ENCODE results near the gene HINT3. TPM values are rescaled to one million over a fixed set of nuclear protein-coding genes. Genes with fewer than 3 reads are reported as not detected.
"Not testable (repeated sequence)": the region's sequence is repeated elsewhere in the genome, so short reads cannot be mapped to it uniquely, and the experiment has no call there.

The HINT3 gene
- polyA plus RNA-seq, 4 donors, result 11.1 to 32.2 (median 14.2) TPM

DNA sequence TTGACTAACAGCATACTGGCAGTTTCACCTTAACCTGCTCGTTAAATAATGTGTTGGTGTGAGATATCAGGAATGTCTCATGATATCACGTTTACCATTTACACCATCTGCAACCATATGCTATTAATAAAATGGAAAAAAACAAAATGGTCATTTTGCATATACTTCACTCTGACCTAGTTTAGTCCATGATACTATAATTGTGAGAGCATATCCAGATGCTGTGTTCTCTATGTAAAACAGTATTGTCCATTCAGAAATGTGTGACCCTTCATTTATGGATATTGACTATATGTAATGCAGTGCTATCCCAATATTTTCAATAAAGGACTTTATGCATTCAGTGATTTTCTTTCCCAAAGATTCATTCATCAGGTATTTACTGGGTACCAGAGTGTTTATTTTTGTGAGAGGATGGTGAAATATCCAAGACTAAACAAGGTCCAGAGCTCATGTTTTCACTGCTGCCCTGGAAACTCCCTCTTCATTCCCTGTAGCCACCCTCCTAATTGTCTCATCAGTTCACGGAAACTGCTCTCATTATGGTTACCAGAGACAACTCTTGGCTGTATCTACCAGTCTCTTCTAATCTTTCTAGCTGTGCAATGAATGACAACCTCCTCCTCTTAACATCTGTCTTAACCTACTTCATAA lies 25.7 kb upstream of the HINT3 start:
- Histone ChIP-seq H3K9me3 (ENCODE audit: control insufficient read depth in 2 of 2, insufficient read depth in 1 of 2, low read depth in 1 of 2, low read length in 1 of 2) (no peaks in the 10 kb centered on the region), H3K36me3 (ENCODE audit: control insufficient read depth in 3 of 3, insufficient read depth in 2 of 3, low read depth in 1 of 3, low read length in 3 of 3) (peaks cover 11 to 16% (median 12%) of the 10 kb centered on the region in 3 donors), H3K4me3 (ENCODE audit: low read depth in 1 of 3, low read length in 3 of 3) (no peak overlapping the region), H3K27me3 (ENCODE audit: control insufficient read depth in 3 of 3, insufficient read depth in 3 of 3, low read length in 3 of 3) (no peaks in the 10 kb centered on the region), H3K4me1 (ENCODE audit: control insufficient read depth in 3 of 3, insufficient read depth in 2 of 3, low read depth in 1 of 3, low read length in 2 of 3) (no peaks in the 10 kb centered on the region), H3K27ac (ENCODE audit: low read depth in 1 of 3, low read length in 2 of 3) (no peak overlapping the region)
- 80 to 91% (median 90%) methylated on average over 3 of the region's 3 CpGs for WGBS, 3 donors
- FAIRE-seq, result no peak
- no peak for DNase-seq

DNA sequence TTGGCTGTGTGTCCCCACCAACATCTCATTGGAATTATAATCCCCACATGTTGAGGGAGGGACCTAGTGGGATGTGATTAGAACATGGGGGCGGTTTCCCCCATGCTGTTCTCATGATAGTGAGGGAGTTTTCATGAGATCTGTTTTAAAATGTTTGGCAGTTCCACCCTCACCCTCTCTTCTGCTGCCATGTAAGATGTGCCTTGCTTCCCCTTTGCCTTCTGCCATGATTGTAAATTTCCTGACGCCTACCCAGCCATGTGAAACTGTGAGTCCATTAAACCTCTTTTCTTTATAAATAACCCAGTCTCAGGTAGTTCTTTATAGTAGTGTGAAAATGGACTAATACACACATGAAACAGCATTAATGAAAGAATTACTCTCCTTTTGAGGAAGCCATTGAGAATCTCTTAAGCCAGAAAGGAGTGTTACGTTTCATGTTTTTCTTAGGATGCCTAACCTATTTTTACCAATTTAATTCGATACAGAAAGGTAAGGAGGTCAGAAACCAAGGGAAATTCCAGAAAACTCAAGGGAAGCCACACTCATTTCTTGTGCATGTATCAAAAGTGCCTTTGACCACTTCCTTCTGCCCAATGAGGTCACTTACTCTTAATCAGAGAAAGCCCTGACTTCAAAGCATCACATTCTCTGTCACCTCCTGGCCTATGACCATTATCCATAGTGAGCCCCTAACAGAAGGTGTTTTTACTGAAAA lies 24.7 kb upstream of the HINT3 start:
- H3K36me3 ChIP-seq (ENCODE audit: control insufficient read depth in 3 of 3, insufficient read depth in 2 of 3, low read depth in 1 of 3, low read length in 3 of 3), result peaks cover 10 to 13% (median 10%) of the 10 kb centered on the region in 3 donors
- no peaks in the 10 kb centered on the region for H3K9me3 ChIP-seq (ENCODE audit: control insufficient read depth in 2 of 2, insufficient read depth in 1 of 2, low read depth in 1 of 2, low read length in 1 of 2)
- no peaks in the 10 kb centered on the region for H3K4me1 ChIP-seq (ENCODE audit: control insufficient read depth in 3 of 3, insufficient read depth in 2 of 3, low read depth in 1 of 3, low read length in 2 of 3)
- H3K27ac ChIP-seq (ENCODE audit: low read depth in 1 of 3, low read length in 2 of 3), result no peak overlapping the region
- DNase-seq (no peak), FAIRE-seq (no peak)
- no peaks in the 10 kb centered on the region for H3K27me3 ChIP-seq (ENCODE audit: control insufficient read depth in 3 of 3, insufficient read depth in 3 of 3, low read length in 3 of 3)
- 86 to 92% (median 90%) methylated on average over 4 of the region's 4 CpGs for WGBS, 3 donors
- no peak overlapping the region for H3K4me3 ChIP-seq (ENCODE audit: low read depth in 1 of 3, low read length in 3 of 3)

DNA sequence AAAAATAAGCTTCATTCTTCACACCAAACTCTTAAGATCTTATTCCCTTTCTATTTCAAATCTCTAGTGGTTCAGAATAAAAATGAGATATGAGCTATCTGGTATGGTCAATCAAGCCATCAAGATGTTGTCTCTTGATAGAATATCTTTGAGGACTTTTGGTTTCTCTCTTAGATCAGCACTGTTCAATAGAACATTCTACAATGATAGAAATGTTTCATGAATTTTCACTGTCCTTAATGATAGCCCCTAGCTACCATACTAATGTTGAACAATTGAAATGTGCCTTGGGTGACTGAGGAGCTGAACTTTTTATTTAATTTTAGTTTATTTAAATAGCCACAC lies 24.1 kb upstream of the HINT3 start:
- H3K27me3 ChIP-seq (ENCODE audit: control insufficient read depth in 3 of 3, insufficient read depth in 3 of 3, low read length in 3 of 3), result no peaks in the 10 kb centered on the region

DNA sequence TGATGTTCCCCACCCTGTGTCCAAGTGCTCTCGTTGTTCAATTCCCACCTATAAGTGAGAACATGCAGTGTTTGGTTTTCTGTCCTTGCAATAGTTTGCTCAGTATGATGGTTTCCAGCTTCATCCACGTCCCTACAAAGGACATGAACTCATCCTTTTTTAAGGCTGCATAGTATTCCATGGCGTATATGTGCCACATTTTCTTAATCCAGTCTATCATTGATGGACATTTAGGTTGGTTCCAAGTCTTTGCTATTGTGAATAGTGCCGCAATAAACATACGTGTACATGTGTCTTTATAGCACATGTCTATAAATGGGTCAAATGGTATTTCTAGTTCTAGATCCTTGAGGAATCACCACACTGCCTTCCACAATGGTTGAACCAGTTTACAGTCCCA lies 21.1 kb upstream of the HINT3 start:
- H3K4me1 ChIP-seq (ENCODE audit: control insufficient read depth in 3 of 3, insufficient read depth in 2 of 3, low read depth in 1 of 3, low read length in 2 of 3); H3K27ac ChIP-seq (ENCODE audit: low read depth in 1 of 3, low read length in 2 of 3); H3K4me3 ChIP-seq (ENCODE audit: low read depth in 1 of 3, low read length in 3 of 3); H3K27me3 ChIP-seq (ENCODE audit: control insufficient read depth in 3 of 3, insufficient read depth in 3 of 3, low read length in 3 of 3); H3K9me3 ChIP-seq (ENCODE audit: control insufficient read depth in 2 of 2, insufficient read depth in 1 of 2, low read depth in 1 of 2, low read length in 1 of 2); H3K36me3 ChIP-seq (ENCODE audit: control insufficient read depth in 3 of 3, insufficient read depth in 2 of 3, low read depth in 1 of 3, low read length in 3 of 3); DNase-seq; FAIRE-seq: not testable (repeated sequence)
- WGBS, 3 donors, result 75 to 89% (median 88%) methylated on average over 5 of the region's 5 CpGs

More for the DNA sequence above, 24.1 kb upstream of the HINT3 start:
- H3K4me1 ChIP-seq (ENCODE audit: control insufficient read depth in 3 of 3, insufficient read depth in 2 of 3, low read depth in 1 of 3, low read length in 2 of 3), result no peaks in the 10 kb centered on the region
- no peak overlapping the region for H3K27ac ChIP-seq (ENCODE audit: low read depth in 1 of 3, low read length in 2 of 3)
- H3K36me3 ChIP-seq (ENCODE audit: control insufficient read depth in 3 of 3, insufficient read depth in 2 of 3, low read depth in 1 of 3, low read length in 3 of 3), result peaks cover 10 to 13% (median 10%) of the 10 kb centered on the region in 3 donors
- FAIRE-seq, result no peak
- H3K4me3 ChIP-seq (ENCODE audit: low read depth in 1 of 3, low read length in 3 of 3), result no peak overlapping the region
- H3K9me3 ChIP-seq (ENCODE audit: control insufficient read depth in 2 of 2, insufficient read depth in 1 of 2, low read depth in 1 of 2, low read length in 1 of 2), result no peaks in the 10 kb centered on the region
- no peak for DNase-seq

DNA sequence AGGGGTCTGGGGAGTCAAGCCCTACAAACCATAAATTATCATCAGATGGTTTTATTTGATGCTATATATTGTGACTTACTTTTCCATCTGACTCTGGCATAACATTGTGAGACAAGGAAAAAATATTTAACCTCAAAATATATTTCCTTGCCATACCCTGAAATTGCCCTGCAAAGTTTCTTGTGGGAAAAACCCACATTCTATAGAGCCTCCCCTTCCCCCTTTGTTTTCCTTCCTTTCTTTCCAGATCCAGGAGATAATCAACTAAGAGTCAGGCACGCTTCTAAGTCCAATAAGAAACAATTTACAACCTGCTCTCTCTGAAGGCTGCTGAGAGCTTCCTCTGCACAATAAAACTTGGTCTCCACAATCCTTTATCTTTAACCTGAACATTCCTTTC lies 17.5 kb upstream of the HINT3 start:
- Histone ChIP-seq H3K4me1 (ENCODE audit: control insufficient read depth in 3 of 3, insufficient read depth in 2 of 3, low read depth in 1 of 3, low read length in 2 of 3) (peaks cover 0 to 19% (median 2%) of the 10 kb centered on the region in 3 donors), H3K4me3 (ENCODE audit: low read depth in 1 of 3, low read length in 3 of 3) (no peak overlapping the region), H3K27ac (ENCODE audit: low read depth in 1 of 3, low read length in 2 of 3) (no peak overlapping the region), H3K27me3 (ENCODE audit: control insufficient read depth in 3 of 3, insufficient read depth in 3 of 3, low read length in 3 of 3) (no peaks in the 10 kb centered on the region), H3K9me3 (ENCODE audit: control insufficient read depth in 2 of 2, insufficient read depth in 1 of 2, low read depth in 1 of 2, low read length in 1 of 2) (no peaks in the 10 kb centered on the region), H3K36me3 (ENCODE audit: control insufficient read depth in 3 of 3, insufficient read depth in 2 of 3, low read depth in 1 of 3, low read length in 3 of 3) (no peaks in the 10 kb centered on the region)
- FAIRE-seq, result no peak
- no peak for DNase-seq
- WGBS, 3 donors, result 12 to 42% (median 35%) methylated on average over 1 of the region's 1 CpG

DNA sequence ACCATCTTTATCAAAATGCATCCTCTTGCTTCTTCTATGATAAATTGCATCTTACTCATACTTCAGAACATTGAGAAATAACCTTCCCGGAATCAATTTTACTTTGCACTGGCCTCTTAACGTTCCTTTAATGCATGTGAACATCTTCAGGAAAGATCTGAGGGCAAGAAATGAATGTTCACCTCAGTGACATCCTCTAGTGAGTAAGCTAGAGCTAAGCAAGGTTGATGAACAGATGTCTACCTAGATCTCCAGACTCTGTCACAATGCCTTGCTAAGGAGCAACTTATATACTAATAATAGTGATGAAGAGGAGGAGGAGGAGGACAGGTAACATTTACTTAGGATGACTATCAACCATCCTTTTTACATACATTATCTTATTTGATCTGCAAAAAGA lies 16.8 kb upstream of the HINT3 start:
- H3K4me3 ChIP-seq (ENCODE audit: low read depth in 1 of 3, low read length in 3 of 3), result no peak overlapping the region
- H3K27me3 ChIP-seq (ENCODE audit: control insufficient read depth in 3 of 3, insufficient read depth in 3 of 3, low read length in 3 of 3), result no peaks in the 10 kb centered on the region
- H3K36me3 ChIP-seq (ENCODE audit: control insufficient read depth in 3 of 3, insufficient read depth in 2 of 3, low read depth in 1 of 3, low read length in 3 of 3), result no peaks in the 10 kb centered on the region
- no peak overlapping the region for H3K27ac ChIP-seq (ENCODE audit: low read depth in 1 of 3, low read length in 2 of 3)
- DNase-seq (no peak), FAIRE-seq (no peak)
- peaks cover 0 to 19% (median 2%) of the 10 kb centered on the region in 3 donors for H3K4me1 ChIP-seq (ENCODE audit: control insufficient read depth in 3 of 3, insufficient read depth in 2 of 3, low read depth in 1 of 3, low read length in 2 of 3)
- H3K9me3 ChIP-seq (ENCODE audit: control insufficient read depth in 2 of 2, insufficient read depth in 1 of 2, low read depth in 1 of 2, low read length in 1 of 2), result no peaks in the 10 kb centered on the region
- 77 to 93% (median 80%) methylated on average over 2 of the region's 2 CpGs for WGBS, 3 donors

DNA sequence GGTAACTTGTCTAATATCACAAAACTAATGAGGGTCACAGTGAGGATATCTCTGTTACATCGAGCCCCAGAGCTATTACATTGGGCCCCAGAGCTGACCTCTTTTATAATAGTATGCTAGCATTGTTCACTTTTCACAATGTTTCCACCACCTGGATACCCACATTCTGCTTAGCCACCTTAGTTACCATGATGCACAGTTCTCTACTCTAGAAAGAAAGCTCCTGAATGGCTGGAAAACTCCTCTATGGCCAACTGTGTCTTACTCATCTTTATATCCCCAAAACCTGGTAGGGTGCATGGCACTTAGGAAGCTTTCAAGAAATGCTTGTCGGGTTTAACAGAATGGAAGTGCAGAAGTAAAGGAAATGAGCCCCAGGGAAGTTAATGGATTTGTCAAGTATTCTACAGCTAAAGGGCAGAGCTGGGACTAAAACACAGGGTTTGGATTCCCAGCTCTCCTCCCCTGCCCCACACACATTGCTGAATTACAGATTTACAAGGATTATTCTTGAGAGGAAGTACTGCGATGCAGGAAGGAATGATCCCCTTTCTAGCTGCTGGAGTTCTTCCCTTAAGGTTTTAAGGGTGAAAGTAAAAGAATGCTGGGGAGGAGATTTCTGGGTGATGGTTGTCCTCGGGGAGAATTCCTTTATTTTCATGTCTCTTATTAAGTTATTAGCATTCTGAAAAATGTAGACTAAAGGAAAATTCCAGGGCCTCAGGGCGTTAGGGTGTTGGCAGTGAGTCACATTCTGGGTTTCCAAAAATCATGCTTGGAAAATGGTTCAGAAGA lies 16.1 kb upstream of the HINT3 start:
- Histone ChIP-seq H3K27me3 (ENCODE audit: control insufficient read depth in 3 of 3, insufficient read depth in 3 of 3, low read length in 3 of 3) (no peaks in the 10 kb centered on the region), H3K9me3 (ENCODE audit: control insufficient read depth in 2 of 2, insufficient read depth in 1 of 2, low read depth in 1 of 2, low read length in 1 of 2) (no peaks in the 10 kb centered on the region), H3K4me1 (ENCODE audit: control insufficient read depth in 3 of 3, insufficient read depth in 2 of 3, low read depth in 1 of 3, low read length in 2 of 3) (peaks cover 0 to 24% (median 2%) of the 10 kb centered on the region in 3 donors), H3K36me3 (ENCODE audit: control insufficient read depth in 3 of 3, insufficient read depth in 2 of 3, low read depth in 1 of 3, low read length in 3 of 3) (no peaks in the 10 kb centered on the region), H3K4me3 (ENCODE audit: low read depth in 1 of 3, low read length in 3 of 3) (no peak overlapping the region), H3K27ac (ENCODE audit: low read depth in 1 of 3, low read length in 2 of 3) (no peak overlapping the region)
- no peak for FAIRE-seq
- DNase-seq, result no peak
- 57 to 67% (median 59%) methylated on average over 5 of the region's 5 CpGs for WGBS, 3 donors

DNA sequence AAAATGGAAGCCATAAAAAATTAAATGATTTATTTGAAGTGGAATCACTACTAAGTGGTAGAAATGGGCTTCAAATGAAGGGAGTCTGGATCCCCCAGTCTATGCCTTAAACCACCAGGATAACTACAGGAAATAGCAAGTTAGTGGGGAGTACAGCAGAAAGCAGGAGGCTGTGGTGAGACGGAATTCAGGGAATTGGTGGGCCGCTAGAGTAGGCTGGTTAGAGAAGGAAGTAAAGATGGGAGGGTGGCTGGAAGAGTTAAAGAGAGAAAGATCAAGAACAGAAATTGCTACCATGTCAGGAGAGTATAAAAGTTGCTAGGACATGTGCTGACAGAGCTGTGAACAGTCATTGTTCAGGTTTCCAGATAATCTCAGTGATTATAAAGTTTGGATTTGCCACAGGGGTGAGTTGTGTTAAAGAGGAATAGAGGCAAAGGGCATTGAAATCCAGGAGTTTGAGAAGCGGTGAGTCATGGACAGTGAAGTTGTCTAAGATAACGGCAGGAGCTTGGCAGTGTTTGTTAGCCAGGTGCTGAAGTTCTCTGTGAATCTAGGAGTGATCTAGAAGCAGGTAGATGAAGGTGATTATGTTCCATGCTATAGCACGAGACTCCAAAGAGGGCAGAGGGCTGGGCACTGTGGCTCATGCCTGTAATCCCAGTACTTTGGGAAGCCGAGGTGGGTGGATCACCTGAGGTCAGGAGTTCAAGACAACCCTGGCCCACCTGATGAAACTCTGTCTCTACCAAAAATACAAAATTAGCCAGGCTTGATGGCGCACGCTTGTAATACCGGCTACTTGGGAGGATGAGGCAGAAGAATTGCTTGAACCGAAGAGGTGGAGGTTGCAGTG lies 13.7 kb upstream of the HINT3 start:
- FAIRE-seq (no peak), DNase-seq (peak; percentile 76 to 94)
- Histone ChIP-seq H3K9me3 (ENCODE audit: control insufficient read depth in 2 of 2, insufficient read depth in 1 of 2, low read depth in 1 of 2, low read length in 1 of 2) (no peaks in the 10 kb centered on the region), H3K27me3 (ENCODE audit: control insufficient read depth in 3 of 3, insufficient read depth in 3 of 3, low read length in 3 of 3) (no peaks in the 10 kb centered on the region), H3K36me3 (ENCODE audit: control insufficient read depth in 3 of 3, insufficient read depth in 2 of 3, low read depth in 1 of 3, low read length in 3 of 3) (no peaks in the 10 kb centered on the region), H3K4me3 (ENCODE audit: low read depth in 1 of 3, low read length in 3 of 3) (no peak overlapping the region), H3K27ac (ENCODE audit: low read depth in 1 of 3, low read length in 2 of 3) (peak overlapping the region; percentile 84 to 89 (median 87)), H3K4me1 (ENCODE audit: control insufficient read depth in 3 of 3, insufficient read depth in 2 of 3, low read depth in 1 of 3, low read length in 2 of 3) (peaks cover 5 to 41% (median 8%) of the 10 kb centered on the region in 3 donors)
- 27 to 71% (median 46%) methylated on average over 10 of the region's 10 CpGs for WGBS, 3 donors

Data from small intestine (tissue), 7 donors.